ENCODE measurements around the gene TMEM80. TPM values are rescaled to one million over a fixed set of nuclear protein-coding genes. Genes with fewer than 3 reads are reported as not detected.

The TMEM80 gene
- total RNA-seq, 1 donor from 2014 or later, result 11.4 TPM

Other genes starting within 250 kb of the TMEM80 start
- 32.1 and 34.4 TPM in 2 replicates for gene PTDSS2, start 245.5 kb upstream of the TMEM80 start, total RNA-seq
- gene RNH1, start 188.6 kb upstream of the TMEM80 start, total RNA-seq, result 126 and 127 TPM in 2 replicates
- 70.5 and 71.5 TPM in 2 replicates for gene HRAS, start 160.2 kb upstream of the TMEM80 start, total RNA-seq
- 1.3 and 2.2 TPM in 2 replicates for gene LRRC56, start 158.3 kb upstream of the TMEM80 start, total RNA-seq
- 1.1 and 1.3 TPM in 2 replicates for gene LMNTD2, start 135.1 kb upstream of the TMEM80 start, total RNA-seq
- 19.6 and 20.3 TPM in 2 replicates for gene RASSF7, start 134.8 kb upstream of the TMEM80 start, total RNA-seq
- 53.7 and 54.0 TPM in 2 replicates for gene PHRF1, start 119.3 kb upstream of the TMEM80 start, total RNA-seq
- gene IRF7, start 79.9 kb upstream of the TMEM80 start, total RNA-seq, result 26.8 and 30.3 TPM in 2 replicates
- not detected in 2 replicates for gene CDHR5, start 70.9 kb upstream of the TMEM80 start, total RNA-seq
- not detected in 2 replicates for gene SCT, start 68.6 kb upstream of the TMEM80 start, total RNA-seq
- 0.18 and 0.30 TPM in 2 replicates for gene DRD4, start 58.5 kb upstream of the TMEM80 start, total RNA-seq
- gene DEAF1, start 594 bp upstream of the TMEM80 start, total RNA-seq, result 61.2 and 72.0 TPM in 2 replicates
- 17.8 and 24.6 TPM in 2 replicates for gene EPS8L2, start 10.4 kb downstream of the TMEM80 start, total RNA-seq
- 270 and 275 TPM in 2 replicates for gene TALDO1, start 51.6 kb downstream of the TMEM80 start, total RNA-seq
- 68.0 and 75.2 TPM in 2 replicates for gene GATD1, start 81.7 kb downstream of the TMEM80 start, total RNA-seq
- 2.2 and 2.6 TPM in 2 replicates for gene CEND1, start 94.3 kb downstream of the TMEM80 start, total RNA-seq
- 58.7 and 64.5 TPM in 2 replicates for gene SLC25A22, start 102.5 kb downstream of the TMEM80 start, total RNA-seq
- 27.3 and 27.6 TPM in 2 replicates for gene PIDD1, start 109.4 kb downstream of the TMEM80 start, total RNA-seq
- gene RPLP2, start 114.2 kb downstream of the TMEM80 start, total RNA-seq, result 2,210 and 2,217 TPM in 2 replicates
- gene PNPLA2, start 123.1 kb downstream of the TMEM80 start, total RNA-seq, result 56.1 and 59.8 TPM in 2 replicates
- gene CRACR2B, start 132.1 kb downstream of the TMEM80 start, total RNA-seq, result 4.9 and 5.1 TPM in 2 replicates
- 95.7 and 106 TPM in 2 replicates for gene CD151, start 137.1 kb downstream of the TMEM80 start, total RNA-seq
- 101 and 111 TPM in 2 replicates for gene POLR2L, start 146.7 kb downstream of the TMEM80 start, total RNA-seq
- gene TSPAN4, start 147.0 kb downstream of the TMEM80 start, total RNA-seq, result 15.8 and 16.9 TPM in 2 replicates
- 89.0 and 96.0 TPM in 2 replicates for gene CHID1, start 215.0 kb downstream of the TMEM80 start, total RNA-seq
- 61.3 and 63.2 TPM in 2 replicates for gene AP2A2, start 230.1 kb downstream of the TMEM80 start, total RNA-seq